B cell (primary cell): ENCODE results near the gene PAQR3.

Experiments used
- CTCF ChIP-seq: fragments of 200-600 bp; IDR thresholded peaks from one replicate; pipeline ENCODE4 v1.8.0; 2022; ENCODE audit warnings: antibody characterized with exemption, mild to moderate bottlenecking
- EZH2 ChIP-seq: IDR thresholded peaks from 2 replicates; pipeline ENCODE4 v1.6.1; 2012; ENCODE audit warnings: borderline replicate concordance, low read depth, mild to moderate bottlenecking, moderate library complexity, low read length; ENCODE audit not compliant: insufficient read depth, poor library complexity, severe bottlenecking

DNA sequence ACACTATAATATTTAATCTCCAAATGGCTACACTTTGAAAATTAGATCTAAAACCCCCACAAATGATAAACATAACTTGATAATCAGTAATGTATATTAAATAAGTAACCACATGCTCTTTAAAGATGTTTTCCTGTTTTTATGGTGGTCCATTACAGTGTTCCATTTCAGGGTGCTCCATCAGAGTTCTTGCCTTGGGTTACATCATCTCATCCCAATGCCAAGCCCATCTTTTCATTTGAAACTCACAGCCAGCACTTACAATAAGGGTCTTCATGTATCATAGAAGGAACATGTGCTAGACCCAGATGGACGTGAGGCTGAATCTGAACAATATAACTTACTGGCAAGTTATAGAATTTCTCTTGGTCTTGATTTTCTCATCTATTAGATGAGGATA lies 10.5 kb upstream of the PAQR3 start:
- no peak for TF ChIP-seq EZH2
- TF ChIP-seq CTCF, result no peak
